Frontal cortex (tissue), 4 donors: ENCODE measurements around the gene MAP6. TPM values are rescaled to one million over a fixed set of nuclear protein-coding genes. Genes with fewer than 3 reads are reported as not detected.
A peak's percentile ranks its signal among the peaks of the same experiment; 100 is the strongest.
"Not testable (repeated sequence)": the region's sequence is repeated elsewhere in the genome, so short reads cannot be mapped to it uniquely, and the experiment has no call there.

Experiments used
- DNase-seq, 2 donors: peaks; one replicate each; pipeline ENCODE4 v3.0.0; 2012; ENCODE audit warnings: low spot score in 2 of 2
- FAIRE-seq: peaks from 2 replicates; lab custom pipeline; 2012; peaks lifted over from hg19 to GRCh38; lab: Jason Lieb, UNC
- total RNA-seq: library from RNA; depleted of rRNA; stranded (reverse); fragments of >200 nt; gene quantifications from one replicate; pipeline ENCODE4 v1.2.3, GENCODE V29; 2014
- donor health status: control.
- donor health status: control.
- donor health status: control.

Gene MAP6
- total RNA-seq = 64.0 TPM

DNA sequence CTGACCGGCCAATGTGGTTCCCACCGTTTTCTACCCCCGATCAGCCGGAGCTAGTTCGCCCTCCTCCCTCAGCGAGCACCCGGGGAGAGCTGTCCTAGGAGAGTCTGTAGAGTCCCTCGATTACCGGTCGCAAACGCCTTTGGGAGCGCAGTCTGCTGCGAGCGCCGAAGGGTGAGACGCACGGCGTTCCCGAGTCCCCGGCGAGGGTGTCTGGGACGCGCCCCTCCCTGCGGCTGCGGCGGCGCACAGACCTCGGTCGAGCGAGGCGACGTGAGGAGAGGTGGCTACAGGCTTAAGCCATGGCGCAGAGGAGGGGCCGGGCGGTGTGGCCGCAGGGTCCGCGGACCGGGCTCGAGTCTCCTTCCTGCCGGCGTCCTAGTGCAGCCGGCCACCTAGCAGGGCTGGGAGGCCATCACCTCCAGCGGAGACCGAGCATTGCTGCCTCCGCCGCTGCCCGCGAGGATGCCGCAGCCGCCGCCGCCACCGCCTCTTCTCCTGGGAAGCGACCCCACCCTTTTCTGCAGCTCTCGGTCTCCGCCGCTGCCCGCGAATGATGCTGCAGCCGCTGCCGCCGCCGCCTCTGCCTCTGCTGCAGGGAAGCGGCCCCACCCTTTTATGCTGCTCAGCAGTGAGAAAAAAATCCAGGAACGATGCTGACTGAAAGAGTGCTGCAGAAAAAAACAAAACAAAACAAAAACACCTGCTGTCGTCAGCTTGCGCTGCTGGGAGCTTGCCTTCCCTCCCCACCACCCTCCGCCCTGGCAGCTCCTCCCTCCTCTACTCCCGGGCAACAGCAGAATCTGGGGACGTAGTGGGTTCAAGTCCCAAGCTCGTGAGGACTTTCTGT is at the start of gene MAP6:
Gene MAP6, minus strand, starts transcription at position 588 of the 847 bp plus-strand sequence. CDS start 669 bp downstream, outside the sequence.
- DNase-seq (peak; percentile 43 to 58), FAIRE-seq (no peak)

- DNase-seq (no peak), FAIRE-seq (no peak)
Measured at GRCh38 chr11:75717608-75718418, 49.0 kb upstream of the MAP6 start, which contains the start of gene MOGAT2. Gene MOGAT2 (plus strand): TSS chr11:75717838. CDS start chr11:75717889, 51 bp downstream.

DNA sequence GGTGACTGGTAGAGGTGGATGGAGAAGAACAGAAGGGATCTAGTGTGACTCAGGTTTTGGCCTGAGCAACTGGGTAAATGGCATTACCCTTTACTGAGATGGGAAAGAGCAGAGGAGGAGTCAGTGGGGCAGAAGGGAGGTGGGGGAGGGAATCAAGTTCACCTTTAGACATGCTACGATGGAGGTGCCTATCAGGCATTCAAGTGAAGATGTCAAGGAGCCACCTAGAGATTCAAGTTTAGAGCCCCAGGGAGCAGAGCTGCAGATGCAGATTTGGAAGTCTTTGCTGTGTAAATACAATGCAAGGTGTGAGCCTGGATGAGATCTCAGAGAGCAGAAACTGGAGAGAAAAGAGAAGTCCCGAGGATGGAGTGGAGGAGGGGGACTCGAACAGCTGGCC is 47.8 kb upstream of the MAP6 start:
- no peak for DNase-seq
- no peak for FAIRE-seq

GRCh38 chr11:75715688-75716087 is 46.9 kb upstream of the MAP6 start:
- FAIRE-seq (no peak), DNase-seq (no peak)

DNA sequence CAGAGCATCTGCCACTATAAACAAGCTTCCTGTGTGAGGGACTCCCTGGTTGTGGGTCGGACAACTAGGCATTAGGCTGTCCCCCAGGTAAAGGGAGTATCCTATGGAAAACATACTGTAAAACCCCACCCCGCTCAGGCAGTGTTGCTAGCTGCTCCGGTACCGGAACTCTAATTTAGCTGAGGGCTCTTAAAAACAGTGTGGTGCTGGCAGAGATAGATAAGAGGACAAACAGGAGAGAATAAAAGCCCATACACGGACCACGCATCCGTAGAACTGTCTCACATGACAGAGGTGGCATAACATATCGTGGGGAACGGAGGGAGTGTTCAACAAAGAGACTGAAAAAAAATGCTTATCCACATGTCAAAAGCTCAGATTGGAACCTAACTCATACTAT is 45.4 kb upstream of the MAP6 start:
- FAIRE-seq (no peak), DNase-seq (no peak)

DNA sequence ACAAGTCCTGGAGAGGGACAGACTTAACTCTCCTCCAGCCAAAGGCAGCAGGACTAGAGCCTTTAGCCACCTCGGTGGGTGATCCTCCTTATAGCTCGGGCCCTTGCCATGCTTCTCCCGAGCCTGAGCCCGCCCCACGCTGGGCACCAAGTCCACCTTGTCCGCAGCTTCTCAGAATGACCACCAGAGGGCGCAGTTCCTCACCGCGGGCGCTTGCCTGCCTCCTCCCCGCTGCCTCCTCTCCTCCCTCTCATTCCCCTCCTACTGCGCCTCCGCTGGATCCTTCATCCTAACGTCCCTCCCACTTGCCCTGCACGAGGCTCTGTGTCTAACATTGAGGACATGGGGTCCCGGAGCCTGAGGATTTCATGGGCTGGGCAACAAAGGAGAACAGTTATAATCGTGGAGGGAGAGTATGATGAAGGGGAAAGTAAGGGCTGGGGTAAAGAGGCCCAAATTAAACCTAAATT is 37.5 kb upstream of the MAP6 start:
- FAIRE-seq (no peak), DNase-seq (peak; percentile 33 to 72)

GRCh38 chr11:75705541-75705940 is 36.7 kb upstream of the MAP6 start:
- no peak for FAIRE-seq
- no peak for DNase-seq

DNA sequence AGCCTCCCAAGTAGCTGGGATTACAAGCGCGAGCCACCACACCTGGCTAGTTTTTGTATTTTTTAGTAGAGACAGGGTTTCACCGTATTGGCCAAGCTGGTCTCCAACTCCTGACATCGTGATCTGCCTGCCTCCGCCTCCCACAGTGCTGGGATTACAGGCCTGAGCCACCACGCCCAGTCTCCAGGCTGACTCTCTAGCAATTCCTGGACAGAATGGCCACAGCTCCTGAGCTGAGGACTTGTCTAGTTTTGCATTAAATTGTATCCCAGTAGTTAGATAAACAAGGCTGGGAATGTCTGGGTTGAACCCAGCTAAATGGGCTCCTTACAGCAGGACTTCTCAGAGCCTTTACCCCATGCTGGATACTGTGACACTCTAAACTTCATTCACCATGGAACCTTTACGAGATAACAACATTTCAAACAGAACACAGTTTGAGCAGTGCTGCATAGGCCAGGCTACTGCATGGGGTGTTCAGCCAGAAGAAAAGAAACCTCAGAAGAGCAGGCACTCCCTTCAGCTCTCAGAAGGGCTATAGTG is 34.9 kb upstream of the MAP6 start:
- FAIRE-seq = no peak
- DNase-seq = no peak

DNA sequence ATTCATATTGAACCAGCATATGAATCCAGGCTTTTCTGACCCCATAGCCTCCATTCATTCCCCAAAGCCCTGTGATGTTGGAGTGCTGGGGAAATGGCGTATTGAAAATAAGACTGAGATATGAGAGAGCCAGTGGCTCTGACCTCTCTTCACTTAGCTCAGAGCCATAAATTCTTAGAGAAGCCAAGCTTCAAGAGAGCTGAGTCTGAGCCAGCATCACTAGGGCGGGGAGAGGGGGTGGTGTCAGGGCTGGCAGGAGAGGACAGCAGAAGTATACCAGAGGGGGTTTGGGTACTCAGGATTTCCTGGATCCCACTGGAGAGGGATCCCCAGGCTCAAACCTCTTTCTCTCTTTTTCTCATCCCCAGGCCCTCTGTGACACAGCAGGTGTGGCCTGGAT is 32.1 kb upstream of the MAP6 start:
- FAIRE-seq = no peak
- DNase-seq = no peak

DNA sequence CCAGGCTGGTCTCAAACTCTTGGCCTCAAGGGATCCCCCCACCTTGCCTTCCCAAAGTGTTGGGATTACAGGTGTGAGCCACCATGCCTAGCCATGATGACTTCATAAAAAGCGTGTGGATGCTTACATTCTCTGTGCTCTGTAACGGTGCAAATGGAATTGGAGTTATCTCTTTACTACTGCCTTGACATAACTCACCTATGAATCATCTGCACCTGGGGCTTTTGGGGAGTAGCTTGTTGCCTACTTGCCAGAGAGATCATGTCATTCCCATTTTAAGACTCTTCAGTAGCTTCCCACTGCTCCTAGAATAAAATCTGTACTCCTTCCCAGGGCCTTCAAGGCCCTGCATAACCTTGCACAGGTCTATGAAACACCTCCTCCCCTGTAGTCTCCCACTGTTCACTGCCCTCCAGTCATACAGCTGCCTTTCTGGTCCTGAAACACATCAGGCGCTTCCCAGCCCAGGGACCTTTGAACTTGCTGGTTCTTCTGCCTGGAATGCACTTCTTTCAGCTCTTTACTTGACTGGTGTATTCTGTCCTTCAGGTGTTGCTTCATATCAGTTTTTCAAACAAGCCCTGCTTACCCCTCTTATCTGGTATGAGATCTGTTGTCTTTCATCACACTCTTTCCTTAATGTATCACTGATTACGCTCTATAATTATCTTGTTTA is 29.2 kb upstream of the MAP6 start:
- DNase-seq (no peak), FAIRE-seq (no peak)

GRCh38 chr11:75691804-75692203 is 23.0 kb upstream of the MAP6 start:
- DNase-seq (no peak), FAIRE-seq (no peak)

DNA sequence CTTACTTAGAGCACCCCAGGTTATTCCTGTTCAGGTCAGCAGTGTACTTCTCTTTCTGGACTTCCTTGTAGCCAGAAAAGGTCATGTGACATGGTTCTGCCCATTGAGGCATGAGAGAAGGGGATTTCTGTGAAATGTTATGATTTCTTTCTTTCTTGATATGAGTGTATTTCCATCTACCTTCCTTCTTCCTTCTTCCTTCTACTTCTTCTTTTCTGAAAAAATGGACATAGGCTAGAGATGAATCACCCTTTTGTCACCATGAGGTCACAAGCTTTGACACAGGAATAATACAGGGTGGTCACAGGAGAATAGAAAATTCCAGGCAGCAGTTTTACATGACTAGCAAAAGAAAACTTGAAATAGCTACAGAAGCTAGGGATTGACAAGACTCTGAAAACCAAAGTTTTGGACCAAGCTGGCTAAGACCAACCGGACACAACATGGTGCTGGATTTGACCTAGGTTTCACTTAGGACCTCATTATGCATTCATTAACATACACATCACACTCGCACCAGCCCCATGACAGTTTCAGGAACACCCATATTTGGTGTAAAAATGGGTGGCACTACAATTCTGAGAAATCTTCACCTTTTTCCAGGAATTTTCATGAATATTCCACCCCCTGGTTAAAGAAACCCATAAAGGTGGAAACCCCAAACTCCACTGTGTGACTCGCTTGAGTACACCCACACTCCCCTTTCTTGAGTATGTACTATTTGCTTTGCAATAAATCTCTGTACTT is 21.2 kb upstream of the MAP6 start:
- DNase-seq = no peak
- FAIRE-seq = no peak

- FAIRE-seq, DNase-seq: not testable (repeated sequence)
Measured at GRCh38 chr11:75683856-75684255, 15.0 kb upstream of the MAP6 start.

- DNase-seq = no peak
- FAIRE-seq = no peak
Measured at GRCh38 chr11:75679566-75679965, 10.7 kb upstream of the MAP6 start.

DNA sequence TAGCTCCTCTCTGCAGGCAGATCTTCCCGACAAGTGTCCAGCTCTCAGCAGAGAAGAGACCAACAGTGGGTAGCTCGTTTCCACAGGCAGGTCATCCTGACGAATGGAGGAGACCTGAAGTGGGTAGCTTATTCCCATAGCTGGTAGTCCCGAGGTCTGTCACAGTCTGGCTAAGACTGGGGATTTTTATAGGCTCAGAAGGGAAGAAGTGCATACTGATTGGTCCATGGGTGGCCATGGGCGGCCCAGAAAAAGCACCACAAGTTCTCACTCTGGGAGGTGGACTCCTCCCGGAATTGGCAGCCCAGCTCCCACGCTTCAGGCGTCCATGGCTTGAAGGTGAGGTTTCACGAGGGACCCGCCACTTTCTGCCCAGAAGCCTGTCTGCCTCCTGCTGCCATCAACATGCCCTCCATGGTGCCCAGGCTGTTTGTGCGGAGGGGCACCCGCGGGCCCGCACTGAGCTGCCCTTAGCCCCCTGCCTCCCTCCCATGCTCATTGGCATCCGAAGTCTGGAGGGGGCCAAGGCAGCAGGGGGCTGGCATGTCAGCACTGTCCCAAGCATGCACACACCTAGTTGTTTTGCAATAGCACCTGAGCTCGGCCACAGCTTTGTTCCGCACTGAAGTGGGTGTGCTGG is 9.9 kb upstream of the MAP6 start:
- DNase-seq = no peak
- no peak for FAIRE-seq

DNA sequence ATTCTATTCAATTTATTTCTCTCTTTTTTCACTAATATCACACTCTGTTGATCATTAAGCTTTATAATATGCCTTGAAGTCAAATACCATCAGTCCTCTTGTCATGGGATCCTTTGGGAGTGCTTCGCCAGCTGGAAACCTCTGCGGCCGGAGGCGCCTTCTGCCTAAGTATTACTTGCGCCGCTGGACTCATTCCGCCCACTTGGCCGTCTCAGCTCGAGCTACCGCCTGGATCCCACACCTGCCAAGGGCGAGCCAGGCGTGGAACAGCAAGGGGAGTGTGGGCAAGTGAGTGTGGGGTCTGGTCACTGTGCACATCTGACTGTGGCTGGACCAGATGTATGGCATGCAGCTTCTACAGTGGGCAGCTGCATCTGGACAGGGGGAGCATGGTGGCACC is 9.1 kb upstream of the MAP6 start:
- FAIRE-seq = no peak
- no peak for DNase-seq

DNA sequence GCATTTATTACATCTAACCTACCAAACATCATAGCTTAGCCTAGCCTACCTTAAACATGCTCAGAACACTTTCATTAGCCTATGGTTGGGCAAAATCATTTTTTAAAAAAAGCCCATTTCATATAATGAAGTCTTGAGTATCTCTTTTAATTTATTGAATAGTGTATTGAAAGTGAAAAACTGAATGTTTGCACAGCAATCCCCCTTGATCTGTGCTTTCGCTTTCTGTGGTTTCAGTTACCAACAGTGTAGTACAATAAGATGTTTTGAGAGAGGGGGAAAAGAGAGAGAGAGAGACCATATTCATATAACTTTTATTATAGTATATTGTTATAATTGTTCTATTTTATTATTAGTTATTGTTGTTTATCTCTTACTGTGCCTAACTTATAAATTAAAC is 8.4 kb upstream of the MAP6 start:
- no peak for DNase-seq

DNA sequence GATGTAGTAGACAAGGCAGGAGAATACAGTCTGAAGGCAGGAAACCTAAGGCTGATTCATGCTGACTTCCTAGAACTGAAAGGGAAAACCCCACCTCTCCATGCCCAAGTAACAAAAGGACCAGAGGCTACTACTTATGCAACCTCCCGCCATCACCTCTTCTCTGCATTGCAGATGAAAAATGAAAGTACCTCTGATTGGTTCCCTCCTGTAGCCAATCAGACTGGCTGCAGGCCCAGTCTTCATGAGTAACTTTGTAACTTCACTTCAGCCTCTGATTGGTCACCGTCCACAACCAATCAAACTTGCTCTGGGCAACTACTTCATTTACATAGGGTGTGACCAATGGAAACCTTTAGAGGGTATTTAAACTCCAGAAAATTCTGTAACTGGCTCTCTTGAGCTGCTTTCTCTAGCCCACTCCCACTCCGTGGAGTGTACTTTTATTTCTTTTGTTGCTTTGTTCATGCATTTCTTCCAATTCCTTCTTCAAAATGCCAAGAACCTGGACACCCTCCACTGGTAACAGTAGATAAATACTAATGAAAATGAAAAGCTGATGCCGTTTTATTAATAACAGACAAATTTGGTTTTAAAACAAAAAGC is 5.2 kb upstream of the MAP6 start:
- FAIRE-seq (no peak), DNase-seq (no peak)

More for the DNA sequence above, 8.4 kb upstream of the MAP6 start:
- no peak for FAIRE-seq
